Activated CD4-positive, alpha-beta T cell treated with anti-CD3 and anti-CD28 coated beads for 24 hours (primary cell): Measurements from ENCODE around the gene PPCDC.

Experiments
- DNase-seq, 2 donors: peaks; one replicate each; pipeline ENCODE4 v3.0.0-alpha.2; 2020; ENCODE audit warnings: low read depth in 2 of 2

PPCDC gene, protein sequence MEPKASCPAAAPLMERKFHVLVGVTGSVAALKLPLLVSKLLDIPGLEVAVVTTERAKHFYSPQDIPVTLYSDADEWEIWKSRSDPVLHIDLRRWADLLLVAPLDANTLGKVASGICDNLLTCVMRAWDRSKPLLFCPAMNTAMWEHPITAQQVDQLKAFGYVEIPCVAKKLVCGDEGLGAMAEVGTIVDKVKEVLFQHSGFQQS

DNA sequence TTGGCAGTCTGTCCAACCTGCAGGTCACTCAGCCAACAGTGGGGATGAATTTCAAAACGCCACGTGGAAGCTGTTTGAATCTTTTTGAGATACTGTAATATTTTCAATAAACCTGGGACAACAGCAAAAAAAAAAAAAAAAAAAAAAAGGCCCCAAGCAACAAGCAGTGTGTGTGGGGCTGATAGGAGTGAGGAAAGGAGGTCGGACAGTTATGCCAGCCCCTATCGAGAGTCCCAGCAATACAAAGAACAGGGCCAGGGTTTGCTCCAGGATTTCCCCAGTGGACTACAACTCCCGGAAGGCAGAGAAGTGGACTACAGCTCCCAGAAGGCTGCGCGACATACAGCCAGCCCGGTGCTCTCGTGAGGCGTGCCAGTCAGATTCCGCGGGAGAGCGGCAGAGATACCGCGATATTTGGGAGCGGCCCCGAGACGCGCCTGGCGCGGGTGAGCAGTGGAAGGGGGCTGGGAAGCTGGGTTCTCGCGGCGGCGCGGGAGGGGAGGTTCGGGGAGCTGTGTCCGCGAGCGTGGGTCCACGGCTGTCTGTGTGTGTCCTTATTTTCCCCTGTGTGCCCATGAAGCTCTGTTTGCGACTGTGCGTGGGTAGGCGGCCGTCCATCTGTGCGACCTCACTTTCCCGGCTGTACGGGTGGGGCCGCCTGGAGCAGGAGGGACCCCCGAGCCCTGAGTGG, at the start of gene PPCDC:
PPCDC (plus strand) TSS at position 410 of the 691 bp plus-strand sequence. CDS start 4,729 bp downstream, outside the sequence.
- peak; percentile 89 to 92 for DNase-seq

GRCh38 chr15:74976159-74976558, 47.2 kb upstream of the PPCDC start:
- no peak for DNase-seq

DNA sequence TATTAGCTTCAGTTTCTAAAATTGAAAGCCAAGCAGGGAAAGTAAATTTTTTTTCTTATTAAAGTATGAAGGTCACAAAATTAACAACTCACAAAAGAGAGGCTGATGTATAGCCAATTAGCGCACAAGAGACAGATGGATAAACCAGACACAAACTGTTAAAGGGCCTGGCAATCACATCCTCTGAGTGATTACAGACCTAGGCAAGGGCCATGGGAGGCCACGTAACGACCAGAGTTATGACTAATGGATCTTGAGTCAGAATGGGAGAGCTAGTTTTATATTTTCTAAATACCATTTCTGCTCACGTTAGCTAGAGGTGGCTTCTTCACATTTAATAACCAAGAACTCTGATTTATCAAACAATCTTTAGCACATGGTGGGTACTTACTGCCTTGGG, 45.8 kb upstream of the PPCDC start:
- no peak for DNase-seq

GRCh38 chr15:74978077-74978476, 45.3 kb upstream of the PPCDC start:
- no peak for DNase-seq

DNA sequence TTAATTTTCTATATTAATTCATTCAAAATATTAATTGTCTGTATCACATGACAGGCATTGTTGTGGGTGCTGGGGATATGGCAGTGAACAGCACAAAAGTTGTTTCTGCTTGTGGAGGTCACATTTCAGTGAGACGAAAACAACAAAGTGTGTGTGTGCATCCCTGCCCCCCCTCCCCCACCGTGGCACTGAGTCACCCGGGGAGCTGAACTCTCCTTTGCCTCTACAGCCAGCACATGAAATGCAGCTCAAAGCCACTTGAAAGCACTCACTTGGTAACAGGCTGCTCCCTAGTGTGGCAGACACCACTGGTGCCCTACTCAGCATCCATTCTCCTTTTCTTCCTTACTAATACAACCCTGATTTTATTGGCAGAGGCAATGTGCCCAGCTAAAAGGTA, 44.9 kb upstream of the PPCDC start:
- peak in 1 of 2 donors; percentile 37 for DNase-seq

DNA sequence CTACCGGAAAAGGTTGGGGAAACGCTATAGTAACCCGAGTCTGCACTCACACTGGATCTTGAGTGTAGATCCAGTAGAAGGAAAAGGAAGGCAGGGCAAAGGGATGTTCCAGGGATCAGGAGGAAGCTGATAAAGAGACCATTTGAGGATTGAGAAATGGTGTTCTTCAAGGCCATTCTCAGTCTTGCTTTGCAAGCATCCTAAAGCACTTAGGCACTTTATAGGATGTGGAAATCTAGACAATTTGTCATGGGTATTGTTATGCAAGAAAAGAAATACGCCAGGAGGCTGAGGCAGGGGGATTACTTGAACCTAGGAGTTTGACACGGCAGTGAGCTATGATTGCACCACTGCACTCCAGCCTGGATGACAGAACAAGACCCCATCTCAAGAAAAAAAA, 41.2 kb upstream of the PPCDC start:
- no peak for DNase-seq

GRCh38 chr15:74983725-74984231, 39.6 kb upstream of the PPCDC start:
- DNase-seq: peak; percentile 29 to 33

GRCh38 chr15:74988007-74988800, 35.2 kb upstream of the PPCDC start:
- DNase-seq: peak in 1 of 2 donors; percentile 13

- DNase-seq: no peak
Observed at GRCh38 chr15:74989527-74989926, 33.9 kb upstream of the PPCDC start.

GRCh38 chr15:74992619-74993018, 30.8 kb upstream of the PPCDC start:
- DNase-seq: no peak

DNA sequence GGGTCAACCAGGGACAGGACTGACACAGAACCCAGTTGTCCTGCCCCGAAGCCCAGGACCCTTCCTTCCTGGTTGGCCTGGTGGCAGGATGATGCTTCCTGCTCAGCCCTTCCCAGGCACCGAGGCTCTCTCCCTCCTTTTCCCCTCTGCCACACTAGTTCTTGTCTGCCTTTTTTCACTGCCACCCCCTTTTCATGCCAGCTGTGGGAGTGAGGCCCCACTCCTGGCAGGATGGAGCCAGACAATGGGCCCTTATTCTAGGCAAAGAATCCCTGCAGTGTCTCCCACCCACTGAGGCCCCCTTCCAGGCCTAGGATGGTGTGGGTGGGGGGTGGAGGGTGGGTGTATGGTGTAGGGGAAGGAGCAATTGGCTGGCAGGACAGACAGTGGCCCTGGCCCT, 29.2 kb upstream of the PPCDC start:
- no peak for DNase-seq

DNA sequence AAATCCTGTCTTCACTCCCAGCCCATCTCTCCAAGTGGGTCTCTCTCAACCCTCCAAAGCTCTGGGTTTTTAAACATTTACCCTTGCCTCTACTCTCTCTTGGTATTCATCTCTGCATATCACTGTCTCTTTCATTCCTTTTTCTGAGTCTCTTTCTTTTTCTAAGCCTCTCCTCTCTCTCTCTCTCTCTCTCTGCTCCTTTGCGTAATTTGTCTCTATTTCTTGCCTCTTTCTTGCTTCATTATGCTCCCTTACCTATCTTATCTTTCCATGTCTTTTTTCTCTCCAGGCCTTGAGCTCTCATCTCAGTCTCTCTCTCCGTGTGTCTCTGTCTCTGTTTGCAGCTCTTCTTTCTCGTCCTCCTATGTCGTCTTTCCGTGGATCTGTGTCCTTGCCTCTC, 28.7 kb upstream of the PPCDC start:
- no peak for DNase-seq

DNA sequence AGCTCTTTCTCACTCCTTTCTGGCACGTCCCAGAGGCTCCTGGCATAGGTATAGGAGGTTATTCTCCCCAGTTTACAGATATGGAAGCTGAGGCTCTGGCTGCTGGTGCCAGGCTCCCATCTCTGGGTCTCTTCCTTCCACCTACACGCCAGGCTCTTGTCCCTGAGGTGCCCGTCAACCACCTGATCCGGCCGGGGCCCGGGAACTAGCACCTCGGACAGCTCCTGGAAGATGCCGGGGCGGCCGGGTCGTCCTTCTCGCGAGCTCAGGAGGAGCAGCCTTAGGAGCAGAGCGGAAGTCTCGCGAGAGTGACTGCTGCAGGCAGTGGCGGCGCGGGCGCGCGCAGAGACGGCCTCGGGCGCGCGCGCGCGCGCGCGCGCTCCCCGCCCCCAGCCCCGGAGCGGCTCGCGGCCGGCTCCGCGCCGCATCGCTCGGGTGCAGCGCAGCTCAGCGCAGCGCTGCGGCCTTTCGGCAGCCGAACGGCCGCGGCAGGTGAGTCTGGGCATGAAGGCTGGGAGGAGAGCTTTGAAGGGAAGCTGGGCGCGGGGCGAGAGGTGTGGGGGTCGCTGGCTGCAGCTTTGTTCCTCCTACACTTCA, 28.1 kb upstream of the PPCDC start, which contains the start of gene SCAMP5:
SCAMP5 (plus strand) TSS at position 382 of the 597 bp plus-strand sequence. CDS start 16,277 bp downstream, outside the sequence.
- peak; percentile 90 to 92 for DNase-seq

DNA sequence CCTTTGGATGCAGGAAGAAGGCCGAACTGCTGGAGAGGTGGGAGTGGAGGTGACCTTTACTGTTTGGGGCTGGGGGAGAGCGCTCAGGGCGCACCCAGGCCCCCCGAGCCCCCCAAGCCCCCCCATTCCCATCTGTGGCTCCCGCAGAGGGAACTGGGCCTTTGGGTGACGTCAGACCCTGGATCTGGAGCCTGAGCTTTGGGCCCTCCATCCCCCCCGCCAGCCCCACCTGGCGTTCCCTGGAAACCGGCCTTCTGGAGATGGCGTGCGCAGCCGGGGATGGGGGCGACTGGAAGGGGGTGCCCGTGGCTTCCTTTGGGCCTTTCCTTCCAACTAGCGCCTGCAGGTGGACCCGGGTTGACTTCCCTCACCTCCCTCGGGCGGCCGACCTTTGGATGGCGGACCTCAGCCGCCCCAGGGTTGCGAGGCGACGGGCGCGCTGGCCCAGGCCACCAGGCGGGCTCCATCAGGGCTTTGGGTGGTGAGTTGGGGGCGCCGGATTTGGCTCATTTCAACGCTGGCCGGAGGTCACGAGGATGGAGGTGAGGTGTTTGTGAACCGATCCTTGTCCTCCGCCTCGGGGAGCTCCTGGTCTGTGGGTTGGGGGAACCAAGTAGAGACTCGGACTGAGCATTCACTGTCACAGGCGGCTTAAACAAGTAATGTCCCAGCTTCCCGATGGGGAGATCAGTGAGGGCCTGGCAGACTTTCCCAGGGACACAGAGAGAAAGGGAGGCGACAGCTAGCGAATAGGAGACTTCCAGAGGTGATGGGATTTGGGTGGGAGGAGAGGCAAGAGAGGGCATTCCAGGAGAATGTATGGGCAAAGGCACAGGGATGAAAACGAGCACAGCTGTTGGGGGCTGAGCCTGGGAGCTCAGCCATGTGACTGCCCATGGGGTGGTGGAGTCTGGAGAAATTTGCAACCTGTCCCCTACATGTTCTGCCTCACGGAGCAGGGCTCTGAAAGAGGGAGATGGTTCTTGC, 27.3 kb upstream of the PPCDC start:
- no peak for DNase-seq

DNA sequence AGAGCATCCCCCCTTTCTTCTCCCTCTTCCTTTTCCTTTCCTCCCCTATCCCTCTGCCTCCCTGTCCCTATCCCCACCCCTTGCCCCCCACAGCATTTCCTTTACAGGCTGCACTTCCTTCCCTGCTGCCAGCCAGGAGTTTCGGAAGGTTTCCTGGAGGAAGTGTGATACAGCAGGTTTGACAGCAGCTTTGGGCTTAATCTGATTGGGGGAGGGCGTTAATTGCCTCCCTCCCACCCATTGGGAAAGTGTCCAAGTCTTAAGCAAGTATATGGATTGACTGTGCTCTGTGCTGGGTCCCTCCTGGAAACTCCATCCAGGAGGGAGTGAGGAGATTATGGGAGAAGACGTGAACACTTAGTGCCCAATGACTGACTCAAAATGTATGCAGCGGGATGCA, 26.2 kb upstream of the PPCDC start:
- DNase-seq: no peak

DNA sequence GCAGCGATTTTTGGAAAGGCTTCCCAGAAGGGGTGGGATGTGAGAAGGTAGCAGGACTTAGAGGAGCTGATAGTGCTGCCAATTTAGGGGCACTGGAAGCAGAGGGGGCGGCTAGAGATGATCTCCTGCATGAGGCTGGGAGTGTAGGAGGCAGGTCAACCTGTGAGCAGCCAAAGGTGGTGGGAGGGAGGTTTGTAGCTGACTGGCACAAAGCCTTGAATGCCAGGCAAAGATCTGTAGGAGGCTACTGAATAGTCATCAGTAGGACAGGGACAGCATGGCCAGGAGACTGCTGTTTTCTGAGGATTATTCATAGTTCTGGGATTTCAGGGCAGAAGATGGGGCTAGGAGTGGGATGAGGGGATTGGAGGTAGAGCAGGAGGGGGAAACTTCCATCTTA, 25.8 kb upstream of the PPCDC start:
- DNase-seq: no peak

GRCh38 chr15:75001310-75001709, 22.1 kb upstream of the PPCDC start:
- no peak for DNase-seq

DNA sequence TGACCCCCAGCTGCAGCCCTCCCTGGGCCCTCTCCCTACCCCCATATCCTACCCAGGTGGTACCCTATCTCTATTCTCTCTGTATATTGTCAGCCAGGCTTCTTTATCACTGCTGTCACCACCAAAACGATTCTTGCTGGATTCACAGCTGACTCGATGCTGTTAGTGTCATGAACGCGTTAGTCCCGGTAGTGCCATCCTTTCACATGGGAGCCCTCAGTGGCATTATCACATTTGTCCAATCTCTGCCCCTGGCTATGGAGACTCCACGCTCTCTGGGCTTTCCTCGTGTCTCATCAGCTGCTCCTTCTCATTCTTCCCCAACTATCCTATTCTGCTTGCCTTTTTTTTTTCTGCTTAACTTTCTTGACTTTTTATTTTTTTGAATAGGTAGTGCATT, 21.0 kb upstream of the PPCDC start:
- no peak for DNase-seq

- DNase-seq: no peak
Observed at GRCh38 chr15:75007216-75007615, 16.2 kb upstream of the PPCDC start.

- no peak for DNase-seq
Observed at GRCh38 chr15:75008221-75008625, 15.2 kb upstream of the PPCDC start.
